22Rv1 (cell line): Measurements from ENCODE around the gene VTI1A.

ENCODE experiments used
- H3K27ac ChIP-seq: fragments of 450-650 bp; 2 replicates; pipeline ENCODE4 v1.5.1; 2017
- ZFX ChIP-seq: fragments of 450-650 bp; IDR thresholded peaks from 2 replicates; pipeline ENCODE4 v1.6.1; 2017; ENCODE audit warnings: antibody characterized with exemption, borderline replicate concordance
- TF ChIP-seq, protein P1 (sequence below): fragments of 450-650 bp; IDR thresholded peaks from 2 replicates; pipeline ENCODE4 v1.5.1; 2017; ENCODE audit warnings: mild to moderate bottlenecking

Gene VTI1A

GRCh38 chr10:112839928-112840654 lies 393.1 kb downstream of the VTI1A start:
- TF ChIP-seq ZFX: no peak
- TF ChIP-seq, protein P1, sequence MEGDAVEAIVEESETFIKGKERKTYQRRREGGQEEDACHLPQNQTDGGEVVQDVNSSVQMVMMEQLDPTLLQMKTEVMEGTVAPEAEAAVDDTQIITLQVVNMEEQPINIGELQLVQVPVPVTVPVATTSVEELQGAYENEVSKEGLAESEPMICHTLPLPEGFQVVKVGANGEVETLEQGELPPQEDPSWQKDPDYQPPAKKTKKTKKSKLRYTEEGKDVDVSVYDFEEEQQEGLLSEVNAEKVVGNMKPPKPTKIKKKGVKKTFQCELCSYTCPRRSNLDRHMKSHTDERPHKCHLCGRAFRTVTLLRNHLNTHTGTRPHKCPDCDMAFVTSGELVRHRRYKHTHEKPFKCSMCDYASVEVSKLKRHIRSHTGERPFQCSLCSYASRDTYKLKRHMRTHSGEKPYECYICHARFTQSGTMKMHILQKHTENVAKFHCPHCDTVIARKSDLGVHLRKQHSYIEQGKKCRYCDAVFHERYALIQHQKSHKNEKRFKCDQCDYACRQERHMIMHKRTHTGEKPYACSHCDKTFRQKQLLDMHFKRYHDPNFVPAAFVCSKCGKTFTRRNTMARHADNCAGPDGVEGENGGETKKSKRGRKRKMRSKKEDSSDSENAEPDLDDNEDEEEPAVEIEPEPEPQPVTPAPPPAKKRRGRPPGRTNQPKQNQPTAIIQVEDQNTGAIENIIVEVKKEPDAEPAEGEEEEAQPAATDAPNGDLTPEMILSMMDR: no peak
- H3K27ac ChIP-seq: no peak overlapping the region

DNA sequence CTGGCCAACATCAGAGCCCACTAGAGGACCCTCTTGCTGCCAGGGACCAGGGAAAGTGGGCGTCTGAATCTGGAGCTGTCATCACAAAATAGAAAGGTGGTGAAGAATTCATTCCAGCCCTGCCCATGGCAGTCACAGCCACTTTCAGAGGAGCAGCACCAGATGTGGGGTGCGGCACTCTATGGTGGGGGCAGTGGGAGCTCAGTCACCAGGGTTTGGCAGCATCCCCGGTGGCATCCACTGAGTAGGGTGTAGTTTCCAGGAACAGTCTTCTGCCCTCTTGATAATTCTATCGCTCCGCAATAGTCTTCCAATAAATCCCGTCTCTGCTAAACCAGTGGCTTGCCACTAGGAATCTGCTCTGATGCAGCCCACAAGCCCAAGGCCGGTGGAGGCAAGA lies 394.5 kb downstream of the VTI1A start:
- no peak overlapping the region for H3K27ac ChIP-seq
- TF ChIP-seq ZFX: no peak
- TF ChIP-seq, protein P1: no peak

DNA sequence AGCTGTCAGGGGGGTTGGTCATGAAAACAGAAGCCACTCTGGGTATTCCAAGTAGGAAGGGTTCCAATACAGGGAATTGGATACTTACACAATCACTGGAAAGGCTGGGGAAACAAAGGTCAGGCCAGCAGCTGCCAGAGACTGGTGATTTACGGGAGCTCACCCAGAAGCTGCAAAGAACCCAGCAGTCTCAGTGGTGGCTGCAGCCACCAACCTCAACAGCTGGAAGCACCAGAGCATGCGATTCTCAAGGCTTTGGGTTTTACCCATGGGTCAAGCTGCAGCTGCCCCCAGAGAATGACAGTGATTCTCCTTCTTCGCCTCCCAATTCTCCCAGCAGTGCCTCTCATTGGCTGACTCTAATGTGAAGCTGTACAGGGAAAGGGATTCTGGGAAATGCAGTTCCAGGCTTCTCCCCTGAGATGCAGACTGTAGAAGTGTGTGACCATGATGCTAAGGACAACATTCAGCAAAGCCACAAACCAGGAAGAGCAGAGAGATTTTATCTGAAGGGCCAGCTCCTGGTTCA lies 395.9 kb downstream of the VTI1A start:
- no peak for TF ChIP-seq ZFX
- no peak overlapping the region for H3K27ac ChIP-seq

- H3K27ac ChIP-seq: no peak overlapping the region
- TF ChIP-seq, protein P1: no peak
- no peak for TF ChIP-seq ZFX
Observed at GRCh38 chr10:112843623-112844022, 396.6 kb downstream of the VTI1A start.

GRCh38 chr10:112844681-112845544 lies 397.9 kb downstream of the VTI1A start:
- no peak overlapping the region for H3K27ac ChIP-seq
- no peak for TF ChIP-seq ZFX
- TF ChIP-seq, protein P1: no peak

DNA sequence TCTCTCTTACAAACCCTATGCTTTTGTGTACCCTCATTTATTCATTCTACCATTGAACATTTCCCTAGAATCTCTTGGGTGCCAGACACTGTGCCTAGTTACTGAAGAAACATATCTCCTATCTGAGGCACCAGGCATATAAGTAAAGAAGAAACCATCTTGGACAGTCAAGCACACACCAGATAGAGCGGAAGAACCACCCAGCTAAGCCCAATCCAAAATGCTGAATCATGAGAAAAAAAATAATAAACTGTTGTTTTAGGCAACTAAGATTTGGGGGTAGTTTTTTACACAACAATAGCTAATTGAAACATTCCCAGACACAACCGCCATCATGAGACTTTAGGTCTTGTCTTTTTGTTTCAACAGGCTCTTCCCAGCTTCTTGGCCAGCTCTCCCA lies 400.8 kb downstream of the VTI1A start:
- TF ChIP-seq, protein P1: no peak
- no peak for TF ChIP-seq ZFX
- no peak overlapping the region for H3K27ac ChIP-seq

- TF ChIP-seq, protein P1: no peak
- no peak overlapping the region for H3K27ac ChIP-seq
Observed at GRCh38 chr10:112848228-112848627, 401.2 kb downstream of the VTI1A start.
